A673 (cell line): Measurements from ENCODE around the gene CHST12. TPM values are rescaled to one million over a fixed set of nuclear protein-coding genes. Genes with fewer than 3 reads are reported as not detected.

Experiments used
- BruUV-seq: library from RNA; stranded (reverse); fragments of 400-500 nt; replicated peaks from 2 replicates; lab custom pipeline; 2021; lab: Mats Ljungman, UMichigan
- CTCF ChIA-PET: fragments of 300-600 bp; sonication (Branson Sonifier 250); formaldehyde crosslinking; loops from one replicate; lab custom pipeline; 2022; ENCODE audit warnings: antibody characterized with exemption; lab: Charles Lee
- POLR2A ChIA-PET: fragments of 300-600 bp; sonication (Branson Sonifier 250); formaldehyde crosslinking; loops from one replicate; lab custom pipeline; 2022; ENCODE audit warnings: antibody characterized with exemption; ENCODE audit not compliant: low non-redundant PET; lab: Charles Lee
- DNase-seq: peaks from one replicate; pipeline ENCODE4 v3.0.0-alpha.2; 2015; ENCODE audit warnings: low spot score
- H3K27ac ChIP-seq: fragments of 200-600 bp; sonication (generic); 2 replicates; pipeline ENCODE4 v1.5.1; 2016; ENCODE audit warnings: mixed run types, low read depth, mild to moderate bottlenecking, mixed read lengths, antibody characterized with exemption, low read length; ENCODE audit not compliant: poor library complexity, severe bottlenecking
- H3K27me3 ChIP-seq: fragments of 200-600 bp; sonication (generic); replicated peaks from 2 replicates; pipeline ENCODE4 v1.6.1; 2017; ENCODE audit warnings: mixed run types, low read depth, mild to moderate bottlenecking, mixed read lengths, antibody characterized with exemption, low read length; ENCODE audit not compliant: insufficient read depth, poor library complexity
- H3K36me3 ChIP-seq: fragments of 200-600 bp; sonication (generic); 2 replicates; pipeline ENCODE4 v1.6.1; 2016; ENCODE audit warnings: mixed run types, mild to moderate bottlenecking, mixed read lengths, antibody characterized with exemption, low read length; ENCODE audit not compliant: insufficient read depth, poor library complexity, severe bottlenecking
- H3K4me1 ChIP-seq: fragments of 200-600 bp; sonication (generic); 2 replicates; pipeline ENCODE4 v1.6.1; 2017; ENCODE audit warnings: mixed run types, mild to moderate bottlenecking, mixed read lengths, antibody characterized with exemption, low read length; ENCODE audit not compliant: insufficient read depth, poor library complexity, severe bottlenecking
- H3K4me3 ChIP-seq: fragments of 200-600 bp; sonication (generic); 2 replicates; pipeline ENCODE4 v1.5.1; 2016; ENCODE audit warnings: low read depth, mixed run types, mild to moderate bottlenecking, mixed read lengths, low read length; ENCODE audit not compliant: poor library complexity, severe bottlenecking
- H3K9me3 ChIP-seq: fragments of 200-600 bp; sonication (generic); 2 replicates; pipeline ENCODE4 v1.6.1; 2016; ENCODE audit warnings: mixed run types, low read depth, mild to moderate bottlenecking, mixed read lengths, antibody characterized with exemption, low read length; ENCODE audit not compliant: poor library complexity, severe bottlenecking
- EZH2 ChIP-seq: fragments of 200-600 bp; sonication (generic); IDR thresholded peaks from 2 replicates; pipeline ENCODE4 v1.6.1; 2017; ENCODE audit warnings: borderline replicate concordance, low read depth, mild to moderate bottlenecking, mixed read lengths, antibody characterized with exemption, low read length; ENCODE audit not compliant: poor library complexity, severe bottlenecking
- intact Hi-C: fragments of 100-400 bp; cut with micrococcal nuclease; formaldehyde crosslinking; loops from one replicate; pipeline ENCODE4 v1.10.0; 2022; ENCODE audit not compliant: unreplicated experiment
- total RNA-seq: library from RNA; stranded (reverse); gene quantifications from 2 replicates; pipeline ENCODE4 v1.2.3, GENCODE V29; 2021
- TF ChIP-seq, protein P1 (sequence below): fragments of 300-800, 200-600 bp; sonication (generic); conservative IDR thresholded peaks from 2 replicates; pipeline ENCODE4 v1.5.1; 2017; ENCODE audit warnings: low read depth, mild to moderate bottlenecking, antibody characterized with exemption, low read length, moderate library complexity, mixed read lengths

The CHST12 gene
- total RNA-seq, 1 experiment from 2014 or later = 21.8 TPM

DNA sequence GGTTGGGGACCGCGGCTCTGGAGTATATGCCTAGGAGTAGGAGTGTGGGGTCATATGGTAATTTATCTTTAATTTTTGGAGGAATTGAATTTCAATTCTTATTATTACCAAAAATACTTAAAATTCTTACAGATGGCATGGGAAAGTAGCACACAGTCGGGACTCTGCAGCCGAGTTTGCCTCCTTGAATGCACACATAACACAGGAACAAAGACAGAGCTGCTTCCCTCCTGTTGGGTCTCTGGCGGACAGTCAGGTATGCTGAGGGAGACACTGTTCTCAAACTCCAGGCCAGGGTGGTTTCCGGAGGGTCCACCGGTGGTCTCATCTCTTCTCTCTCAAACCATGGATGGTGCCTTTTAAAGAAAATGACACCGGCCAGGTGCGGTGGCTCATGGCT lies 40.1 kb downstream of the CHST12 start:
- intact Hi-C loops = no loop called here
- ChIA-PET POLR2A (no interaction called here), CTCF (no interaction called here)
- BruUV-seq = no TSS peak
- no peaks in the 10 kb centered on the region for H3K9me3 ChIP-seq
- DNase-seq = no peak
- no peaks in the 10 kb centered on the region for H3K4me1 ChIP-seq
- TF ChIP-seq, protein P1, sequence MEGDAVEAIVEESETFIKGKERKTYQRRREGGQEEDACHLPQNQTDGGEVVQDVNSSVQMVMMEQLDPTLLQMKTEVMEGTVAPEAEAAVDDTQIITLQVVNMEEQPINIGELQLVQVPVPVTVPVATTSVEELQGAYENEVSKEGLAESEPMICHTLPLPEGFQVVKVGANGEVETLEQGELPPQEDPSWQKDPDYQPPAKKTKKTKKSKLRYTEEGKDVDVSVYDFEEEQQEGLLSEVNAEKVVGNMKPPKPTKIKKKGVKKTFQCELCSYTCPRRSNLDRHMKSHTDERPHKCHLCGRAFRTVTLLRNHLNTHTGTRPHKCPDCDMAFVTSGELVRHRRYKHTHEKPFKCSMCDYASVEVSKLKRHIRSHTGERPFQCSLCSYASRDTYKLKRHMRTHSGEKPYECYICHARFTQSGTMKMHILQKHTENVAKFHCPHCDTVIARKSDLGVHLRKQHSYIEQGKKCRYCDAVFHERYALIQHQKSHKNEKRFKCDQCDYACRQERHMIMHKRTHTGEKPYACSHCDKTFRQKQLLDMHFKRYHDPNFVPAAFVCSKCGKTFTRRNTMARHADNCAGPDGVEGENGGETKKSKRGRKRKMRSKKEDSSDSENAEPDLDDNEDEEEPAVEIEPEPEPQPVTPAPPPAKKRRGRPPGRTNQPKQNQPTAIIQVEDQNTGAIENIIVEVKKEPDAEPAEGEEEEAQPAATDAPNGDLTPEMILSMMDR = no peak
- no peak for TF ChIP-seq EZH2
- H3K27me3 ChIP-seq = no peaks in the 10 kb centered on the region
- no peak overlapping the region for H3K4me3 ChIP-seq
- H3K27ac ChIP-seq = no peak overlapping the region
- no peaks in the 10 kb centered on the region for H3K36me3 ChIP-seq

DNA sequence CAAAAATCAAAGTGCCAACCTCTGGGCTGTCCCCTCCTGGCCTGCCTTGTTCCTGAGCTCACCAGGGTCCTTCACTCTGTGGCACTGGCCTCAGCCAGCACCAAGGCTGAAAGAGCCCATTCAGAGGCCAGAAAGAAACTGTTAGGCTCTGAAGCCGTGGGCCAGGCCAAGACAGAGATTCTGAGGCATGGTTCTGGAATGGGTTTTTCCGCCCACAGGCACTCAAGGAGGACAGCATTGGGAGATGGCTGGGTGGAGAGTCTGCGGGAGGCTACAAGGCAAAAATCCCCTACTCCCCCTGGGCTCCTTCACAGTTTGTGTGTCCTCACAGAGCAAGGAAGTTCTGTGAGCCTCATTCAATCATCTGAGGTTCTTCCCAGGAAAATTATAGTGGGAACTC lies 41.1 kb downstream of the CHST12 start:
- ChIA-PET POLR2A (no interaction called here), CTCF (no interaction called here)

DNA sequence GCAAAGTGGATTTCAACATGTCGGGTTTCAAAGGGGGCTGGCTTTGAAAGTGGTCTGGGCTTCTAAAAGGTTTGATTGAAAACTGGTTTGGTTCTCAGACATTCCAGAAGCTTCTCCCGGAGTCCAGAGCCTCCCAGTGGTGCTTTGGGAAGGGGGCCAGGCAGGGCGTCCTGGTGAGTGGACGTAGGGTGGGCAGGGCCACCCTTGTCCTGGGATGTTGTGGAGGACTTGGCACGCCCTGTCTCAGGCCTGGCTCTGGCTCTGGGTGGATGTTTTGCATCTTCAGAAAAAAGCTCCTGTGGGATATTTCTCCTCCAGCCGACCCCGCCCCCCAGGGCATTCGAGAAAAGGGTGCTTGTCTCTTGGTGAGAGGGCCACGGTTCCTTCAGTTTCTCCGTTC lies 41.6 kb downstream of the CHST12 start:
- Histone ChIP-seq H3K27ac (no peak overlapping the region), H3K4me1 (no peaks in the 10 kb centered on the region), H3K27me3 (no peaks in the 10 kb centered on the region), H3K4me3 (no peak overlapping the region), H3K9me3 (no peaks in the 10 kb centered on the region), H3K36me3 (no peaks in the 10 kb centered on the region)
- ChIA-PET POLR2A (no interaction called here), CTCF (interaction anchor here (0.5 to 0.6 kb wide), 2 partner anchors 99 to 207 kb away, joined by 3 to 6 read pairs; no protein-coding TSS in a partner anchor)
- TF ChIP-seq, protein P1 = no peak
- no peak for TF ChIP-seq EZH2
- no TSS peak for BruUV-seq
- no peak for DNase-seq
- intact Hi-C loops = no loop called here

More for the DNA sequence above, 41.1 kb downstream of the CHST12 start:
- Histone ChIP-seq H3K36me3 (no peaks in the 10 kb centered on the region), H3K27me3 (no peaks in the 10 kb centered on the region), H3K27ac (no peak overlapping the region), H3K4me3 (no peak overlapping the region), H3K9me3 (no peaks in the 10 kb centered on the region), H3K4me1 (no peaks in the 10 kb centered on the region)
- no TSS peak for BruUV-seq
- DNase-seq = no peak
- intact Hi-C loops = no loop called here
- no peak for TF ChIP-seq EZH2
- TF ChIP-seq, protein P1 = no peak
